ENCODE results near the gene ALKBH4.
A peak's percentile ranks its signal among the peaks of the same experiment; 100 is the strongest.
"Not testable (repeated sequence)": the region's sequence is repeated elsewhere in the genome, so short reads cannot be mapped to it uniquely, and the experiment has no call there.

ALKBH4 gene

GRCh38 chr7:102426268-102427018 lies 38.2 kb downstream of the ALKBH4 start:
- peak; percentile 93 for DNase-seq

DNA sequence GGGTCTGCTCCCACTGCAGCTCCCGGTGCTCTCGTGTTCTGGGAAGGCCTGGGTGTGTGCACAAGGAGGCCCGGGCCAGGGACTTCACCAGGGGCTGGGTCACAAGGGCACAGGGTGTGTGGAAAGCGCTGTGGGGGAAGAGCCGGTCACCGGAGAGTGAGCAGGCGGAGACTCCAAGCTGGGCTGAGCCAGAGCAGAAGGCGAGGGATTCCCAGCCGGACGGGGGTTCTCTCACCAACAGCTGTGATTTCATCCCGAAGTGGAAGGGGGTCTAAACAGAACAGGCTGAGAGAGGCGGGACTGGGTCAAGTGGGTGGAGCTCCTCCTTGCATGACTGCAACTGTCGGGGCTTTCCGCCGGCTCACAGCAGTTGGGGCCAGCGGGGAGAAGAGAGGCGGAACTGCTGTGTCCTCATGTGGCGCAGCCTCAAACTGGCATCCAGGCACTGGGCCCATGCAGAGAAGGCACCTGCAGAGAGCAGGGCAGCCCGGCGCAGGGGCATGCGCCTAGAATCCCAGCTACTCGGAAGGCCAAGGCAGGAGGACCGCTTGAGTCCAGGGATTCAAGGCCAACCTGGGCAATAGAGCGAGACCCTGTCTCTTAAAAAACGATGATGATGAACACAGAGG lies 38.9 kb downstream of the ALKBH4 start:
- DNase-seq = peak; percentile 94

DNA sequence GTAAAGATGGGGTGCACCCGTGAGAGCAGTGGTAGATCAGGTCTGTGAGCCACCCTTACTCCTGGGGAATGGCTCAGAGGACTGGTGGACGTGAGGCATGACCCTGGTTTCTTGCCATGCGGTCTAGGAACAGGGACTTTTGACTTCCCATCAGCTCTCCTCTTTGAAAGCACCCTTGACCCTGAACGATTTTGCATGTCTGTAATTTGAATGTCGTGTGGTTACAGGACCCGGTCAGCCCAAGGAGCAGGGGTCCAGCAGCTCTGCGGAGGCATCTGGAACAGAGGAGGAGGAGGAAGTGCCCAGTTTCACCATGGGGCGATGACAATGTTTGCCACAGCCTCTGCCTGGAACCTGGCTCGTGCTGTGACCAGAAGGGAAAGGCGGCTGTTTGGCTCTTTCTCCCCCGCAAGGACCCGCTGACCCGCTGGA lies 39.9 kb downstream of the ALKBH4 start:
- no peak for DNase-seq

- no peak for DNase-seq
Observed at GRCh38 chr7:102424129-102424551, 40.5 kb downstream of the ALKBH4 start.

GRCh38 chr7:102421706-102422240 lies 42.9 kb downstream of the ALKBH4 start:
- DNase-seq = no peak

- DNase-seq = no peak
Observed at GRCh38 chr7:102418592-102418991, 46.1 kb downstream of the ALKBH4 start.

- peak; percentile 35 for DNase-seq
Observed at GRCh38 chr7:102417105-102417504, 47.6 kb downstream of the ALKBH4 start.

GRCh38 chr7:102416406-102416805 lies 48.3 kb downstream of the ALKBH4 start:
- no peak for DNase-seq

DNA sequence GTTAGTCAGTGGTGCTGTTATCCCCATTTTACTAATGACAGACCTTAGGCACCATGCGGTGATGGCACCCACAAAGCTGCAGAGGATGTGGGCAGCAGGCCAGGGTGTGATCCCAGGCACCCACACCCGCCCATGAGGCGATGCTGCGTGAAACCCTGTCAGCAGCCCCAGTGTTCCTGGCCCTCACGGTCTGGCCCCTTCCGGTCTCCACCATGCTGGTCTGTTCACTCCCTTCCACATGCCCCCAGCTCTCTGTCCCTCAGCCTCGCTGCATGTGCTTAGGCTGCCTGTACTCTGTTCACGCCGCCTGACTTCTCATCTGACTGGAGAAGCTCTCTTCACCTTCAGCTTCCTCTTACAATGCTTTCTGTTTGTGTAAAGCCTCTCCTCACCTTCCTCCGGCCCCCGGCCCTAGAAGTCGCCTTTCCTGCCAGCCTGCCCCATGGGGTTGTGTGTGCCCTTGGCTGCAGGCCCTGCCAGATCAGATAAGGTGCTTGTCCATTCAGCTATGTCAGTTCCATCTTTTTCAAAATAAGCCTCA lies 48.9 kb downstream of the ALKBH4 start:
- DNase-seq = peak; percentile 89

- DNase-seq = no peak
Observed at GRCh38 chr7:102413611-102414010, 51.1 kb downstream of the ALKBH4 start.

GRCh38 chr7:102413091-102413490 lies 51.6 kb downstream of the ALKBH4 start:
- DNase-seq = no peak

DNA sequence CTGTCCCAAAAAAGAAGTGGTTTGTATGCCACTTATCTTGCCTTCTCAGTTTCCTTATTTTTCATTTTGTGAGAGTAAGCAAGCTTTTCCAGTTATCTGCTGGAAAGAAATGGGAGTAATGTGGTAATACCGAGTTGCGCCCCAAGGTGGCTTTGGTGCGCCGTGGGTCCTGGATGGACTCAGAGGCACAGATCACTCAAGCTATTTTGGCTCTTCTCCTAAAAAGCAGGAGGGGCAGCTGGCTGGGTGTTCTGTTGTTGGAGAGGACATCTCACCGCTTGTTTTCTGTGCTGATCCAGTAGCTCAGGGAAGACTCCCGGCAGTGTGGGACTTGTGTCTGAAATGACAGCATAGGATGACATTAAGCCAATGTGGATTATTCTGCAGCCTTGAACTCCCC lies 52.1 kb downstream of the ALKBH4 start:
- no peak for DNase-seq

DNA sequence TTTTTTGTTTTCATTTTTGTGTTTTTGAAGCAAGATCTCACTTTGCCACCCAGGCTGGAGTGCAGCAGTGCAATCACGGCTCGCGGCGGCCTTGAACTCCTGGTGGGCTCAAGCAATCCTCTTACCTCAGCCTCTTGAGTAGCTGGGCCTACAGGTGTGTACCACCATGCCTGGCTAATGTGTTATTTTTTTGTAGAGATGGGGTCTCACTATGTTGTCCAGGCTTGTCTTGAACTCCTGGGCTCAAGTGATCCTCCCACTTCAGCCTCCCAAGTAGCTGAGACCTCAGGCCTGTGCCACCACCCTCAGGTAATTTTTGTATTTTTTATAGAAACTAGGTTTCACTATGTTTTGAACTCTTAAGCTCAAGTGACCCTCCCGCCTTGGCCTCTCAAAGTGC lies 53.7 kb downstream of the ALKBH4 start:
- no peak for DNase-seq

DNA sequence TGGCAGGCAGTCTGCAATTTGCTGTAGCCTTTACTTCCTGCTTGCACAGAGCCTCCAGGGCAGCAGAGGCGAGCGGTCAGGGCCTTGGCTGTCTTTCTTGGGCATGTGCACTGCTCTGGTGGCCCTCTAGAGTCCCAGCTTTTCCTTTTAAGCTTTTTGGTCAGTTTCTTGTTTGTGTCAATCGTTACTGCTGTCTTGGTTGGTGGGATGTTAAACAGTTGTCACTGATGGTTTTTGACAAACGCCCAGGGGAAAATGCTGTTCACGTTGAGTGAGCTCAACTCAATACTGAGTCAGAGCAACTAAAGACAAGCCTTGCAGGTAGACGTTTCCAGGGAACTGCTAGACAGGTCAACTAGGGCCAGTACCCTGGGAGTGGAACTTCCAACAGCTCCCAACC lies 54.5 kb downstream of the ALKBH4 start:
- no peak for DNase-seq

GRCh38 chr7:102409340-102409739 lies 55.3 kb downstream of the ALKBH4 start:
- no peak for DNase-seq

GRCh38 chr7:102408530-102408929 lies 56.1 kb downstream of the ALKBH4 start:
- not testable (repeated sequence) for DNase-seq

DNA sequence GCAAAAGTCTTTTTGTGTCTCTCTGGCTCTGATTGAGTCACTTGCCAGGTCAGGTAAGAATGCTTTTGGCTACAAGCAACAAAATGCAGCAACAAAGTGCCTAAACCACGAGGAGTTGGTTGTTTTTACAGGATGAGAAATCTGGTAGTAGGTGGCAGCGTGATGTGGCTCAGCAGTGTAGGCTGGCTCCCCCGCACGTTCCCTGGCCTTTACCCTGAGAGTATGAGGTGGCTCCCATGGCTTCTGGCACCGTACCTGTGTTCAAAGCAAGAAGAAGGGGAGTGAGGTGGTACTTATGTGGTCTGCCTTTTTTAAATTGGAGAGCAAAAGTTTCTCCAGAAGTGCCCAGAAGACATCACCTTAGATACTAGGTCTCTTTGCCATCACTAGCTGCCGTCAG lies 56.8 kb downstream of the ALKBH4 start:
- DNase-seq = no peak
